ENCODE data around the gene KRT5. TPM values are rescaled to one million over a fixed set of nuclear protein-coding genes. Genes with fewer than 3 reads are reported as not detected.

KRT5 gene
- total RNA-seq, 4 donors from 2014 or later, result 7,921 to 12,107 (median 9,375) TPM

- H3K4me1 ChIP-seq, result no peaks in the 10 kb centered on the region
- H3K4me3 ChIP-seq, result no peak overlapping the region
- H3K36me3 ChIP-seq, result no peaks in the 10 kb centered on the region
- 66 to 76% methylated on average over 3 of the region's 3 CpGs for WGBS, 2 donors
- intact Hi-C loops (cut with DNase I), result no loop called here
- H3K27ac ChIP-seq, result no peak overlapping the region
- H3K27me3 ChIP-seq, result no peaks in the 10 kb centered on the region
- no peak for DNase-seq
- no peaks in the 10 kb centered on the region for H3K9me3 ChIP-seq
- TF ChIP-seq, protein P1, sequence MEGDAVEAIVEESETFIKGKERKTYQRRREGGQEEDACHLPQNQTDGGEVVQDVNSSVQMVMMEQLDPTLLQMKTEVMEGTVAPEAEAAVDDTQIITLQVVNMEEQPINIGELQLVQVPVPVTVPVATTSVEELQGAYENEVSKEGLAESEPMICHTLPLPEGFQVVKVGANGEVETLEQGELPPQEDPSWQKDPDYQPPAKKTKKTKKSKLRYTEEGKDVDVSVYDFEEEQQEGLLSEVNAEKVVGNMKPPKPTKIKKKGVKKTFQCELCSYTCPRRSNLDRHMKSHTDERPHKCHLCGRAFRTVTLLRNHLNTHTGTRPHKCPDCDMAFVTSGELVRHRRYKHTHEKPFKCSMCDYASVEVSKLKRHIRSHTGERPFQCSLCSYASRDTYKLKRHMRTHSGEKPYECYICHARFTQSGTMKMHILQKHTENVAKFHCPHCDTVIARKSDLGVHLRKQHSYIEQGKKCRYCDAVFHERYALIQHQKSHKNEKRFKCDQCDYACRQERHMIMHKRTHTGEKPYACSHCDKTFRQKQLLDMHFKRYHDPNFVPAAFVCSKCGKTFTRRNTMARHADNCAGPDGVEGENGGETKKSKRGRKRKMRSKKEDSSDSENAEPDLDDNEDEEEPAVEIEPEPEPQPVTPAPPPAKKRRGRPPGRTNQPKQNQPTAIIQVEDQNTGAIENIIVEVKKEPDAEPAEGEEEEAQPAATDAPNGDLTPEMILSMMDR (IDR thresholded peaks at IDR 0.05), result no peak
- no peak for TF ChIP-seq POLR2A (IDR thresholded peaks at IDR 0.05)
These were observed 40.1 kb downstream of the KRT5 start for GRCh38 chr12:52480073-52480472.

DNA sequence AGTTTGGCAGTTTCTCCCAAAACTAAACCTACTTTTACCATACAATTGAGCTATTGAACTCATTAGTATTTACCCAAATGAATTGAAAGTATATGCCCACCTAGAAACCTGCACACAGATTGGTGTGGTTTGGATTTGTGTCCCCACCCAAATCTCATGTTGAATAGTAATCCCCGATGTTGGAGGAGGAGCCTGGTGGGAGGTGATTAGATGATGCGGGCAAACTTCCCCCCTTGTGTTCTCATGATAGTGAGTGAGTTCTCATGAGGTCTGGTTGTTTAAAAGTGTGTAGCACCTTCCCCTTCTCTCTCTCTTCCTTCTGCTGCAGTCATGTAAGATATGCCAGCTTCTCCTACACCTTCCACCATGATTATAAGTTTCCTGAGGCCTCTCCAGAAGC is 42.5 kb downstream of the KRT5 start:
- Histone ChIP-seq H3K9me3 (no peaks in the 10 kb centered on the region), H3K4me3 (no peak overlapping the region), H3K4me1 (peaks cover 0 to 7% (median 0%) of the 10 kb centered on the region in 3 donors), H3K27ac (no peak overlapping the region), H3K36me3 (no peaks in the 10 kb centered on the region), H3K27me3 (no peaks in the 10 kb centered on the region)
- WGBS, 2 donors, result 56 to 78% methylated on average over 2 of the region's 2 CpGs
- intact Hi-C loops (cut with DNase I), result no loop called here
- DNase-seq, result no peak
- TF ChIP-seq POLR2A (IDR thresholded peaks at IDR 0.05), result no peak
- TF ChIP-seq, protein P1 (IDR thresholded peaks at IDR 0.05), result no peak

DNA sequence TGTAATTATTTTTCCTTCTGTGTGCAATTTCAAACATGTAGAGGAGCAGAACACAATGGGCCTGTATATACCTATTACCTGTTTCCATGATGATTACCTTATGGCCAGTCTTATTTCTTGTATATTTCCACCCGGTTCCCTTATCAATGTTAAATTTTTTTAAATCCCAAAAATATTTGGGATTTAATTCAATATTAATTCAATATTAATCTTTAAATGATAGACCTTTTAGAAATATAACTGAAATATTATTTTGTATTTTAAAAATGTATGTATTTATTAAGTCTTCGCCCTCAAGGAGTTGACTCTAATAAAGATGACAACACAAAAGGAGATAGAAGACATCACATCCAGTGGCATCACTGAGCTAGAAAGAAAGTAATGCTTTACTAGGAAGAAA is 46.0 kb downstream of the KRT5 start:
- no peak for TF ChIP-seq POLR2A (IDR thresholded peaks at IDR 0.05)
- TF ChIP-seq, protein P1 (IDR thresholded peaks at IDR 0.05), result no peak
- DNase-seq, result no peak
- Histone ChIP-seq H3K4me1 (peaks cover 0 to 7% (median 0%) of the 10 kb centered on the region in 3 donors), H3K4me3 (no peak overlapping the region), H3K27me3 (no peaks in the 10 kb centered on the region), H3K9me3 (no peaks in the 10 kb centered on the region), H3K27ac (peak overlapping the region in 2 of 4 donors; percentile 56 to 58), H3K36me3 (no peaks in the 10 kb centered on the region)
- intact Hi-C loops (cut with DNase I), result no loop called here
- 81 to 87% methylated on average over 2 of the region's 2 CpGs for WGBS, 2 donors

DNA sequence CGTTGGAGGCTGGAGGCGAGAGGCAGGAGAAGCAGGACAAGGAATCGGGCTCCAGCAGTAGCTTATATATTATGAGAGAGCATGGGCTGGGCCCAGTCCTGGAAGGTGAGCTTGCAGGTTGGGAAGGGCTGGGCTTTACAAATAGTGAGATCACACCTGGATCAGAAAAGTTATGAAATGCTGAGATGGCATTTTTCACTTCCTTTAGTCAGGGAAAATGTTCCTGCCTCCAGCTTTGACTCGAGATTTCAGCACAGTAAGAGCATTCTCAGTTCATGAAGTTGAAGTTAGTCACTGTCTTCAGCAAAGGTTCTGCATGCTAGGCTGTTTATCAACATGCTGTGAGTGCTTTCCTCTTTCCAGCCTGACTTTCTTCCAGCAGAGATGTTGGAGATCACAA is 46.4 kb downstream of the KRT5 start, which contains the start of gene KRT6C:
KRT6C (minus strand) TSS at position 38 of the 400 bp plus-strand sequence. CDS start 68 bp downstream, outside the sequence.
- peaks cover 0 to 7% (median 0%) of the 10 kb centered on the region in 3 donors for H3K4me1 ChIP-seq
- intact Hi-C loops (cut with DNase I), result no loop called here
- H3K27me3 ChIP-seq, result no peaks in the 10 kb centered on the region
- 47 to 60% methylated on average over 3 to 4 of the region's 4 CpGs for WGBS, 2 donors
- H3K9me3 ChIP-seq, result no peaks in the 10 kb centered on the region
- no peak for TF ChIP-seq POLR2A (IDR thresholded peaks at IDR 0.05)
- TF ChIP-seq, protein P1 (IDR thresholded peaks at IDR 0.05), result no peak
- no peaks in the 10 kb centered on the region for H3K36me3 ChIP-seq
- peak within 1 kb of the TSS in 2 of 4 donors; percentile 56 to 58 for H3K27ac ChIP-seq
- DNase-seq, result no peak
- H3K4me3 ChIP-seq, result no peak within 1 kb of the TSS

DNA sequence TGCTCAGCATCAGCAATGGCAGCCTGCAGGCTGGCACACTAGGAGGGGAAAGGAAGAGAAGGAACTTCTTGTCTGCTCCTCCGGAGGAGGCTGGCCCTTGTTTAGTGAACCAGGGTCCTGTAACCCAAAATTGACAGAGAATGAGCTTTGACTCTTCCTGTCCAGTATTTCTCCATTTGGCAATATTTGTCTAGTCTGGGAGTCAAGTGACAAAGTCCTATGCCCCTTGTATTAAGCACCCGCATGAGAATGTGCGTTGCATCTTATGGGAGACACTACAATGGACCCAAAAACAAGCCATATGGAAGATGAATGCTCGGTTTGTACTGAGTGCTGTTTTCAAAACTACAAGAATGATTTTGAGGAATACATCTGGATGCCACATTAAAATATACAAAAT is 50.3 kb downstream of the KRT5 start:
- Histone ChIP-seq H3K4me1 (peaks cover 0 to 7% (median 0%) of the 10 kb centered on the region in 3 donors), H3K9me3 (no peaks in the 10 kb centered on the region), H3K36me3 (no peaks in the 10 kb centered on the region), H3K27ac (no peak overlapping the region), H3K4me3 (no peak overlapping the region), H3K27me3 (no peaks in the 10 kb centered on the region)
- no peak for TF ChIP-seq POLR2A (IDR thresholded peaks at IDR 0.05)
- TF ChIP-seq, protein P1 (IDR thresholded peaks at IDR 0.05), result no peak
- 87 to 100% methylated on average over 2 to 3 of the region's 4 CpGs for WGBS, 2 donors
- intact Hi-C loops (cut with DNase I), result no loop called here
- DNase-seq, result no peak
